Activated T-helper 17 cell treated with anti-CD3 and anti-CD28 coated beads, Interleukin-2, amount 50 U/mL, for 72 hours (primary cell): ENCODE data around the gene C4orf17. TPM values are rescaled to one million over a fixed set of nuclear protein-coding genes. Genes with fewer than 3 reads are reported as not detected.
"Not testable (repeated sequence)": the region's sequence is repeated elsewhere in the genome, so short reads cannot be mapped to it uniquely, and the experiment has no call there.

Experiments used
- ATAC-seq: fragments of 150-1000 bp; cut with Tn5 transposase; replicated peaks from 2 replicates; pipeline ENCODE4 v1.10.0; 2021; ENCODE audit warnings: mild to moderate bottlenecking, moderate library complexity
- H3K27ac Mint-ChIP-seq: one replicate; pipeline ENCODE4 v1.8.0; 2022; ENCODE audit warnings: mixed read lengths
- H3K27me3 Mint-ChIP-seq: one replicate; pipeline ENCODE4 v1.8.0; 2022; ENCODE audit warnings: mixed read lengths
- H3K36me3 Mint-ChIP-seq: one replicate; pipeline ENCODE4 v1.8.0; 2022; ENCODE audit warnings: low read depth, mild to moderate bottlenecking, mixed read lengths
- H3K4me1 Mint-ChIP-seq: one replicate; pipeline ENCODE4 v1.8.0; 2022; ENCODE audit warnings: mixed read lengths
- H3K4me3 Mint-ChIP-seq: one replicate; pipeline ENCODE4 v1.8.0; 2022; ENCODE audit warnings: mild to moderate bottlenecking, mixed read lengths
- H3K9me3 Mint-ChIP-seq: one replicate; pipeline ENCODE4 v1.8.0; 2022; ENCODE audit warnings: mixed read lengths
- total RNA-seq, 2 donors: library from RNA; stranded (reverse); gene quantifications; one replicate each; pipeline ENCODE4 v1.2.3, GENCODE V29; 2022

Gene C4orf17
- not detected for total RNA-seq

GRCh38 chr4:99510721-99511120 is at the start of gene C4orf17:
C4orf17 (plus strand) TSS chr4:99511021; CDS start chr4:99513082, 2,061 bp downstream.
- Mint-ChIP-seq H3K36me3 (no peaks in the 10 kb centered on the region), H3K9me3 (no peaks in the 10 kb centered on the region), H3K27me3 (no peaks in the 10 kb centered on the region), H3K4me1 (peaks cover 20% of the 10 kb centered on the region), H3K27ac (peak within 1 kb of the TSS; percentile 35), H3K4me3 (no peak within 1 kb of the TSS)
- ATAC-seq, result no peak

DNA sequence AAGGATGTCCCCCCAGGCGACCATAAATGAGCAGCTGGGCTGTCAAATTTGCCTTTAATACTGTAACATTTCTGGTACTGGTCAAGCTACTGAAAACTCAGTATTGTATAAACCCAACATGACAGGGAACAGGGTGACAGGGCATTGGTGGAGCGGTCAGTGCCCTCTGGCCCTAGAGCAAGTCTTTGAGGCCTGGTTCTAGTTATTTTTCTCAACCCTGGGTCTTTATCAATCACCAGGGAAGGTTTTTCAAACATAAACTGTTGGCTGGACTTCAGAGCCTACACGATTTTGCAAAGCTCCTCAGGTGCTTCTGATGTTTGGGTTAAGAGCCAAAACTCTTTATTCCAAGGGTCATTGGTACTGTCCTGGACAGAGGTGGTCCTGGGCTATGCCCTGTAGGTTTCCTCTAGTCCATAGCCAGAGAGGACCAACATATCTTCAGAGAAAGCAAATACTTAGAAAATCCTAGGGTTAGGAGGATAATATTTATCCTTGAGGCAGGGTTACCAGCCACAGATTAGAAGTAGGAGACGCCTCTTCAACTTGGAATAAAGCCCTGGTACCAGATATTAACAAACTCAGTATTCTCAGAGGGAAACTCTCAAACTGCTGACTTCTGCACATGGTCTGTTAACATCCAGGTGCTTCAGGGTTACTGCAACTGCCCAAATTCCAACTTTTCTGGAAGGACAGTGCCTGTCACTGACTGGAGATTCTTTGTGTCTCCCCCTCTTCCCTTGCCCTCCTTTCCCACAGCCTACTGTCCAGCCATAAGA is 49.0 kb upstream of the C4orf17 start:
- no peaks in the 10 kb centered on the region for H3K9me3 Mint-ChIP-seq

GRCh38 chr4:99462875-99463464 is 47.9 kb upstream of the C4orf17 start:
- Mint-ChIP-seq H3K36me3 (no peaks in the 10 kb centered on the region), H3K4me3 (no peak overlapping the region), H3K27me3 (peaks cover 17% of the 10 kb centered on the region), H3K9me3 (no peaks in the 10 kb centered on the region), H3K27ac (no peak overlapping the region), H3K4me1 (no peaks in the 10 kb centered on the region)
- ATAC-seq, result peak; percentile 78

More for the DNA sequence above, 49.0 kb upstream of the C4orf17 start:
- no peak overlapping the region for H3K4me3 Mint-ChIP-seq
- no peaks in the 10 kb centered on the region for H3K36me3 Mint-ChIP-seq
- H3K27me3 Mint-ChIP-seq, result peaks cover 17% of the 10 kb centered on the region
- ATAC-seq, result no peak
- H3K4me1 Mint-ChIP-seq, result no peaks in the 10 kb centered on the region
- no peak overlapping the region for H3K27ac Mint-ChIP-seq

DNA sequence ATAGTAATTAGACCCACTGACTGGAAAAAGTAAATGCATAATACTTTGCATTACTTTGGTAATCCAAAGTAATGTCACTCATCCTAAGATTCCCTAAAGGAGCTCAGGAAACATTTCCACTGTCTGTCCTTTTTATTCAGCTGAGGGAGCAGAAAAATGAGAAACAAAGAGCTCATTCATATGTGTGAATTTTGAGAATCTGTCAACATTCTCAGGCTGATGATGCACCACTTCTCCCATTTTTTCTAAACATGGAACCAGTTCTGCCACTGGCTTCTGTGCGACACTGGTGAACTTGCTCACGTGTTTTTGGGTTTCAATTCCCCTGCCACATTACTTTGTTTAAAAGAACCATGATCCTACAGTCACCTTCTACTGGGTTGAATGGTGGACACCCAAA is 47.3 kb upstream of the C4orf17 start:
- Mint-ChIP-seq H3K4me3 (no peak overlapping the region), H3K36me3 (no peaks in the 10 kb centered on the region), H3K27me3 (peaks cover 21% of the 10 kb centered on the region), H3K4me1 (no peaks in the 10 kb centered on the region), H3K27ac (no peak overlapping the region), H3K9me3 (no peaks in the 10 kb centered on the region)
- no peak for ATAC-seq

DNA sequence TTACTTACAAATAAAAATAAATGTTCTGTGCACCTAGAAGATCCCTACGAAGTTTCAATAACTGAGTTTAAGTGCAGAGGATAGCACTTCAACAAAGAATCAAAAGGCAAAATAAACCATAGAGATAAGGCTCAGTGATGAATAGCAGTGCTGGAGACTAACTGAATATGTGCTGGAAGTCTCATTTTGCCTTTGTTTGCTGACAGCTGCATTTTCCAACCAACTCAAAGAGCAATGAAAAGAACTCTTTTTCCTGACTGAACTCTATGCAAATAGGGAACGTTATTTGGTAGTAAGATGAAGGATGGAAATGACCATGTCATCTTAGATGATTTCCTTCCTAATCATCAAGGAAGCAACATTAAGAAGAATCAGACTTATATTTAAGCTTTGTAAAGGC is 42.9 kb upstream of the C4orf17 start:
- H3K4me3 Mint-ChIP-seq, result no peak overlapping the region
- no peaks in the 10 kb centered on the region for H3K36me3 Mint-ChIP-seq
- no peaks in the 10 kb centered on the region for H3K9me3 Mint-ChIP-seq
- peaks cover 20% of the 10 kb centered on the region for H3K27me3 Mint-ChIP-seq
- H3K27ac Mint-ChIP-seq, result no peak overlapping the region
- H3K4me1 Mint-ChIP-seq, result no peaks in the 10 kb centered on the region
- ATAC-seq, result no peak

DNA sequence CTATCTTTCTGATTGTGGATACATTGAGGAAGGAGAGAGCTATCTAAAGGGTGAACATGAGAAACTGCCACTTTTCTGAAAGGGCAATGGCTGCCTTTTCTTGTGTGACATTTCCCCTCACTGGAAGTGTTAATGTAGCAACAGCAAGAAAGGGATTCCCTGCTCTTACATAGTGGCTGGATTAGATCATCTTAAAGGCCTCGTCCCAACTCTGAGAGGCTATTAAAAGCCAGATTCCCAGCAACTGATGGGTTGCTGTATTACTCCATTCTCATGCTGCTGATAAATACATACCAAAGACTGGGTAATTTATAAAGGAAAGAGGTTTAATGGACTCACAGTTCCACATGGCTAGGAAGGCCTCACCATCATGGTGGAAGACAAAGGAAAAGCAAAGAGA is 41.9 kb upstream of the C4orf17 start:
- peaks cover 18% of the 10 kb centered on the region for H3K27me3 Mint-ChIP-seq
- H3K9me3 Mint-ChIP-seq, result no peaks in the 10 kb centered on the region
- no peak for ATAC-seq
- H3K36me3 Mint-ChIP-seq, result no peaks in the 10 kb centered on the region
- no peak overlapping the region for H3K27ac Mint-ChIP-seq
- H3K4me1 Mint-ChIP-seq, result no peaks in the 10 kb centered on the region
- no peak overlapping the region for H3K4me3 Mint-ChIP-seq

DNA sequence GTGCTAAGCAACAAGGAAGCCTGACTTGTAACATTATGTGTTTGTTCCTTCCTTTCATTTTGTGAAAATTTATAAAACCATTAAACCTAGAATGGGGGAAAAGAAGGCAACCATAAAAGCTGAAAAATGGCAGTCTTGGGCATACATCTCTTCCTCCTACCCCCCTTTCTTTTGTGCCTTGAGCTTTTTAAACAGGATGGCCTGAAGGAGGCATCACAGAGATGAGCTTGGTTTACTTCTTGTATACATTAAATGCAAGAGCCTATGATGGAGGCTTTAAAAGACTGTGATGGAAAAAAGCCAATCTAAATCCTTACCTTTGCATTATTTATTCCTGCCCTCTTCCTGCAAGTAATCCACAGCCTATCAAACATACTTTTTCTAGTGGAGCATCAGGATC is 39.5 kb upstream of the C4orf17 start:
- Mint-ChIP-seq H3K27ac (no peak overlapping the region), H3K9me3 (no peaks in the 10 kb centered on the region), H3K36me3 (no peaks in the 10 kb centered on the region), H3K27me3 (peaks cover 14% of the 10 kb centered on the region), H3K4me3 (no peak overlapping the region), H3K4me1 (no peaks in the 10 kb centered on the region)
- no peak for ATAC-seq

- H3K27ac Mint-ChIP-seq, result no peak overlapping the region
- no peaks in the 10 kb centered on the region for H3K9me3 Mint-ChIP-seq
- H3K36me3 Mint-ChIP-seq, result no peaks in the 10 kb centered on the region
- no peak for ATAC-seq
- no peak overlapping the region for H3K4me3 Mint-ChIP-seq
- H3K27me3 Mint-ChIP-seq, result peaks cover 14% of the 10 kb centered on the region
- H3K4me1 Mint-ChIP-seq, result no peaks in the 10 kb centered on the region
Observed at GRCh38 chr4:99471896-99472295, 38.9 kb upstream of the C4orf17 start.

DNA sequence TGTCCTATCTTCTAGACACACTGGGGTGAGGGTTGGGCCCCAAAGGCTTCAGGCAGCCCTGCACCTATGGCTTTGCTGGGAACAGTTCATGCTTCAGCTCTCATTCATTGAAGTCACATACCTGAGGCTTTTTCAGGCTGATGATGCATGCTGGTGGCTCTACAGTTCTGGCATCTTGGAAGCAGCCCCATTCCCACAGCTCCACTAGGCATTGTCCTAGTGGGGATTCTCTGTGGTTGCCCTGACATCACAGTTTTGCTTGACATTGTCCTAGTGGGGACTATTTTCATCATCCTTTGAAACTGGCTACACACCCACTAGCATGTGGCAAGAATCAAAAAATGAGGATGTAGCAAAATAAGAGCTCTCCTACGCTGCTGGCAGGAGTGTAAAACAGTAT is 37.7 kb upstream of the C4orf17 start:
- Mint-ChIP-seq H3K4me1 (no peaks in the 10 kb centered on the region), H3K27me3 (peaks cover 14% of the 10 kb centered on the region), H3K9me3 (no peaks in the 10 kb centered on the region), H3K36me3 (no peaks in the 10 kb centered on the region), H3K4me3 (no peak overlapping the region), H3K27ac (no peak overlapping the region)
- ATAC-seq, result no peak

- Mint-ChIP-seq H3K27me3 (no peaks in the 10 kb centered on the region), H3K4me1 (no peaks in the 10 kb centered on the region), H3K27ac (no peak overlapping the region), H3K4me3 (no peak overlapping the region), H3K36me3 (no peaks in the 10 kb centered on the region), H3K9me3 (peaks cover 15% of the 10 kb centered on the region)
- no peak for ATAC-seq
Observed at GRCh38 chr4:99483636-99484035, 27.2 kb upstream of the C4orf17 start.

GRCh38 chr4:99485212-99485611 is 25.6 kb upstream of the C4orf17 start:
- Mint-ChIP-seq H3K27me3 (peaks cover 6% of the 10 kb centered on the region), H3K4me1 (no peaks in the 10 kb centered on the region)

DNA sequence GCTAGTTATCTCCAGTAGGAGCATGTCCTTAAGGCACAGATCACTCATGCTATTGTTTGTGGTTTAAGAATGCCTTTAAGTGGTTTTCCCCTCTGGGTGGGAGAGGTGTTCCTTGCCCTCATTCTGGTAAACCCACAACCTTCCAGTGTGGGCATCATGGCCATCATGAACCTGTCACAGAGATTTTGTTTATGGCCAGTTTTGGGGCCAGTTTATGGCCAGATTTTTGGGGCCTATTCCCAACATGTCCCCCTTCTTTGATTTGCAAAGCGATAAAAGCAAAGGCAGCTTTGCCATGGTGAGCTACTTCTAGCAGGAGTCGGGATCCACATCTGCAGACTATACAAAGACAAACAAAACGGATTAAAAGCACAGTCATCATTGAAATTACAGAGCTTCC is 24.2 kb upstream of the C4orf17 start:
- not testable (repeated sequence) for H3K36me3 Mint-ChIP-seq, H3K4me1 Mint-ChIP-seq, H3K4me3 Mint-ChIP-seq

More at GRCh38 chr4:99485212-99485611, 25.6 kb upstream of the C4orf17 start:
- Mint-ChIP-seq H3K4me3 (no peak overlapping the region), H3K36me3 (no peaks in the 10 kb centered on the region), H3K9me3 (peaks cover 22% of the 10 kb centered on the region), H3K27ac (no peak overlapping the region)
- no peak for ATAC-seq

DNA sequence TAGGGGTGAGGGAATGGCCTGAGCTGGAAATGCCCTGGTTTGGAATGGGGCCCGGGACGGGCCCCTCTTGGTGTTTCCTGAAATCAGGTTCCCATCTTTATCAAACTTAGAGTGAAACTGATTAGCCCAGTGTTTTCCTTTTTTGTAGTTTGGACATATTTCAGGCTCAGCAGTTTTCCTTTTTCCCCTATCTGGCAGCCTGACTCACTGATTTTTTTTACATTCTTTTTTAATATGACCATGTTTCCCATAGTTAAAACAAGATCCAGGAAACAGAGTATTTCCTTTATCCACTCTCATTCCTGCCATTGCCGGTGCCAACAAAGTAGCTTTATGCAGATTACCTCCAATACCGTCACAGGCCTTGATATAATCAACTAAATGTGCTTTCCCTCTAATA is 20.5 kb upstream of the C4orf17 start:
- H3K27me3 Mint-ChIP-seq, result peaks cover 9% of the 10 kb centered on the region
- no peaks in the 10 kb centered on the region for H3K4me1 Mint-ChIP-seq
- no peak overlapping the region for H3K4me3 Mint-ChIP-seq
- H3K27ac Mint-ChIP-seq, result no peak overlapping the region
- H3K9me3 Mint-ChIP-seq, result peaks cover 34% of the 10 kb centered on the region
- ATAC-seq, result no peak
- no peaks in the 10 kb centered on the region for H3K36me3 Mint-ChIP-seq

More for the DNA sequence above, 24.2 kb upstream of the C4orf17 start:
- not testable (repeated sequence) for ATAC-seq, H3K27ac Mint-ChIP-seq, H3K27me3 Mint-ChIP-seq
- H3K9me3 Mint-ChIP-seq, result peaks cover 26% of the 10 kb centered on the region

DNA sequence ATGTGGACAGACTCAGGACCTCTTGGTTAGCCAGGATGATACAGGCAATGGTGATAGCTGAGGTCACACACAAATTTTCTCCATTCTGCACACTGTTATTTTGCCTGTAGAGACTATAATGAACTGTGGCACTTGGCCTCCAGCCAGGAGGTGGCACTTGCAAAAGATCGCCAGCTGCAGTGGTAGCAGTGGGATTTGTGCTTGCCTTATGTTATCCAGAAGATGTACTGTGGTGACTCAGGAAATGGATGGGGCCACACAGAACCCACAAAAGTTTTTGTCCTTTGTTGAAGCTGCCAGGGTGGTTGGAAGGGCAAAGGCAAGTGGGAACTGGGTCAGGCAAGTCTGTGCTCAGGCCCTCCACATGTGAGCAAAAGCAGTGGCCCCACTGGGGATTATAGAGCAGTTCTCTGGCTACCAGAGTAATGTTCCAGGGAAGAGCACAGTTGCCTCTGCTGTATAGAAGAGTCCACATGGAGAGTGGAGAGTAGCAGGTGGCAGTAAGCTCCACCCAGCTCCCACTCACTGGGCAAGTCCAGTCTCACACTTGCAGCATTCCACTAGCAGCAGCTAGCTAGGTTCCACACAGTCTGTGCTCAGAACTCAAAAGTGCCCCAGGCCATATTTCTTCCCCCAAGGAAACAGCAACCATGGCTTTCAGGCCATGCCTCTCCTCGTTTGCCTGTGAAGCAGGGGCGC is 5.9 kb upstream of the C4orf17 start:
- no peak for ATAC-seq
- H3K9me3 Mint-ChIP-seq, result no peaks in the 10 kb centered on the region
- no peak overlapping the region for H3K27ac Mint-ChIP-seq
- H3K36me3 Mint-ChIP-seq, result no peaks in the 10 kb centered on the region
- no peak overlapping the region for H3K4me3 Mint-ChIP-seq
- no peaks in the 10 kb centered on the region for H3K27me3 Mint-ChIP-seq
- peaks cover 20% of the 10 kb centered on the region for H3K4me1 Mint-ChIP-seq

GRCh38 chr4:99506781-99507180 is 4.0 kb upstream of the C4orf17 start:
- Mint-ChIP-seq H3K9me3 (no peaks in the 10 kb centered on the region), H3K4me1 (peaks cover 20% of the 10 kb centered on the region), H3K36me3 (no peaks in the 10 kb centered on the region), H3K27ac (peak overlapping the region; percentile 65), H3K27me3 (no peaks in the 10 kb centered on the region), H3K4me3 (peak overlapping the region; percentile 23)
- ATAC-seq, result no peak
